AG09319 (cell line): ENCODE measurements around the gene CA9.
A peak's percentile ranks its signal among the peaks of the same experiment; 100 is the strongest.

Experiments
- DNase-seq: peaks from one replicate; pipeline ENCODE4 v3.0.0-alpha.2; 2010; ENCODE audit warnings: low read depth; ENCODE audit errors: extremely low read depth
- TF ChIP-seq, protein P1 (sequence below): IDR thresholded peaks from 2 replicates; pipeline ENCODE4 v1.5.1; 2011; ENCODE audit warnings: low read depth, mild to moderate bottlenecking, inconsistent platforms, low read length, moderate library complexity

The CA9 gene

DNA sequence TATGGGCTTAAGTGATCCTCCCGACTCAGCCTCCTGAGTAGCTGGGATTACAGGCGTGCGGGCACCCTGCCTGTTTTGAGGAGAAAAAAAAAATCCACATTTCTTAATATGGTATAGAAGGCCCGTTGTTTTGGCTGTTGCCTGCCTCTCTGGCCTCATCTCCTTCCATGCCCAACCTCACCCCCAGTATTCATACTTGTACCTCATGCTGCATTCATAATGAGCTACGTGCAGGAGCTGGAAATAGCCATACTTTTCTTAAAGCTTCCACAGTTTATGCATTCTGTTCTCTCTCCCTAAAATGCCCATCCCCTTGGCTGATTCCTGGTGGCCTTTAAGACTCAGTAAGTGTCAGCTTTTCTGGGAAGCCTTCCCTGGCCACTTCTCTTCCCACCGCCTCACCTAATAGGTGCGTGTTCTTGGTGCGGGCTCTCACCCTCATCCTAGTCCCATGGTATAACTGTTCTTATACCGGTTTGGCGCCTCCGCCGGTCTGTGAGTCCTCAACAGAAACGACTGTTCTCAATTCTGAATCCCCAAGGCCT lies 18.1 kb downstream of the CA9 start:
- TF ChIP-seq, protein P1, sequence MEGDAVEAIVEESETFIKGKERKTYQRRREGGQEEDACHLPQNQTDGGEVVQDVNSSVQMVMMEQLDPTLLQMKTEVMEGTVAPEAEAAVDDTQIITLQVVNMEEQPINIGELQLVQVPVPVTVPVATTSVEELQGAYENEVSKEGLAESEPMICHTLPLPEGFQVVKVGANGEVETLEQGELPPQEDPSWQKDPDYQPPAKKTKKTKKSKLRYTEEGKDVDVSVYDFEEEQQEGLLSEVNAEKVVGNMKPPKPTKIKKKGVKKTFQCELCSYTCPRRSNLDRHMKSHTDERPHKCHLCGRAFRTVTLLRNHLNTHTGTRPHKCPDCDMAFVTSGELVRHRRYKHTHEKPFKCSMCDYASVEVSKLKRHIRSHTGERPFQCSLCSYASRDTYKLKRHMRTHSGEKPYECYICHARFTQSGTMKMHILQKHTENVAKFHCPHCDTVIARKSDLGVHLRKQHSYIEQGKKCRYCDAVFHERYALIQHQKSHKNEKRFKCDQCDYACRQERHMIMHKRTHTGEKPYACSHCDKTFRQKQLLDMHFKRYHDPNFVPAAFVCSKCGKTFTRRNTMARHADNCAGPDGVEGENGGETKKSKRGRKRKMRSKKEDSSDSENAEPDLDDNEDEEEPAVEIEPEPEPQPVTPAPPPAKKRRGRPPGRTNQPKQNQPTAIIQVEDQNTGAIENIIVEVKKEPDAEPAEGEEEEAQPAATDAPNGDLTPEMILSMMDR: no peak
- no peak for DNase-seq

DNA sequence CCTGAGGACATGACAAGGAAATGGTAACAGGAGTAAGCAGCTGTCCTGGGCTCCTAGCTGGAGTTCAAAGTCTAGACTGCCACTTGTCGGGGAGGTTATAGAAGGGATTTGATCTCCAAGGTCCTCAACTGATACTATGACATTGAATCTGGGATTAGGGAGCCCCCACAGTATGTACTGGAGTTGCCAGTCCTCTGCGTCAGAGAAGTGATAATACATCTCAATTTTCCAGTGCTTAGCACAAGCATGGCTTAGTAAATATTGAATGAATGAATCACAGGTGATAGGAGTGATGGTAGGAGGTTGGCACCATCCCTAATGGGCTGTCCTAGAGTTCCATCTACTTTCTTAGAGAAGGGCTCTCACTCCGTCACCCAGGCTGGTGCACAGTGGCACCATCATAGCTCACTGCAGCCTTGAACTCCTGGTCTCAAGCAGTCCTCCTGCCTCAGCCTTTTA lies 22.2 kb downstream of the CA9 start:
- TF ChIP-seq, protein P1: no peak
- DNase-seq: no peak

DNA sequence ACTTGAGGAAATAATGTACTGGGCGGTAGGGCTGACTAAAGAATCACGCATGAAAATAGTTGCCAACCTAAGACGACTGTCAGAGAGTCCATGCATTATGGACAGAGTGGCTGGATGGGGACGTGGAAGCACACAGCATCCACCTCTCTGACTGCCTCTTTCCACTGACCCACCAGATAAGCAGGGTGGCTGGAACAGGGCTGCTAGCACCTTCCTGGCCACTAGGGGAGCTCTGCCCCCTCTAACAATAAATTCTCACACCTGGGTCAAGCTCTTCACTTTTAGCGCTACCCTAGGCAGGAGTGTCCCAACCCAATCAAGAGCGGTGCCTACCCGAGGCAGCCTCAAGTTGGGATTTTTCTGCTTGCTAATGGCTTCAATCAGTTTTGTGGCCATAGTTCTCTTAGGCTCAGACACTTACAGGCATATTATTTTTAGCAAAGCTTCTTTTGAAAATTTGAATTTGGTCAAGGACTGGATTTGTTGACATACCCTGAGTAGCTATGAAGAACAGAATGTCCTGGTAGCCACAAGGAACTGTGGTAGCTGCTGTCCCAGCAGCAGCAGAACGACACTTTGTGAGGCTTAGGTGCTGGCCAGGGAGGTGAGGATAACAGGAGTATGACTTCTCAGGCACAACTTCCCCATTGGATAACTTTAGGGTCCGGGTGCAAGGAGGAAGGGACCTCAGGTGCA lies 22.9 kb downstream of the CA9 start:
- TF ChIP-seq, protein P1: peak; percentile 93
- DNase-seq: no peak

- DNase-seq: no peak
- TF ChIP-seq, protein P1: no peak
Measured at GRCh38 chr9:35697486-35697885, 23.8 kb downstream of the CA9 start.

GRCh38 chr9:35698231-35698630 lies 24.5 kb downstream of the CA9 start:
- TF ChIP-seq, protein P1: no peak
- no peak for DNase-seq

- TF ChIP-seq, protein P1: no peak
- DNase-seq: no peak
Measured at GRCh38 chr9:35700031-35700430, 26.3 kb downstream of the CA9 start.

GRCh38 chr9:35700942-35701341 lies 27.2 kb downstream of the CA9 start:
- TF ChIP-seq, protein P1: no peak
- DNase-seq: no peak
